MM.1S (cell line): Measurements from ENCODE around the gene TMC8.

Experiments used
- DNase-seq: peaks from one replicate; pipeline ENCODE4 v3.0.0-alpha.2; 2015
- H2AFZ ChIP-seq: fragments of 300-600 bp; sonication (generic); 2 replicates; pipeline ENCODE4 v1.6.0; 2016; ENCODE audit warnings: antibody characterized with exemption, low read length
- H3F3A ChIP-seq: fragments of 300-600 bp; sonication (generic); 2 replicates; pipeline ENCODE4 v1.6.1; 2016; ENCODE audit warnings: mild to moderate bottlenecking, antibody characterized with exemption, low read length, moderate library complexity, mixed read lengths; ENCODE audit not compliant: insufficient read depth
- H3K27ac ChIP-seq: fragments of 300-600 bp; sonication (generic); 2 replicates; pipeline ENCODE4 v1.5.1; 2016; ENCODE audit warnings: mild to moderate bottlenecking, low read length
- H3K27me3 ChIP-seq: fragments of 300-600 bp; sonication (generic); replicated peaks from 2 replicates; pipeline ENCODE4 v1.6.0; 2016; ENCODE audit warnings: low read length; ENCODE audit not compliant: insufficient read depth
- H3K36me3 ChIP-seq: fragments of 300-600 bp; sonication (generic); replicated peaks from 2 replicates; pipeline ENCODE4 v1.6.1; 2016; ENCODE audit warnings: mild to moderate bottlenecking, low read length, mixed read lengths; ENCODE audit not compliant: insufficient read depth
- H3K4me1 ChIP-seq: fragments of 300-600 bp; sonication (generic); 2 replicates; pipeline ENCODE4 v1.6.1; 2016; ENCODE audit warnings: low read length, mixed read lengths
- H3K4me2 ChIP-seq: fragments of 300-600 bp; sonication (generic); 2 replicates; pipeline ENCODE4 v1.6.0; 2016; ENCODE audit warnings: low read depth, low read length
- H3K4me3 ChIP-seq: fragments of 300-600 bp; sonication (generic); 2 replicates; pipeline ENCODE4 v1.5.1; 2016; ENCODE audit warnings: low read length, mixed read lengths
- H3K79me2 ChIP-seq: fragments of 300-600 bp; sonication (generic); 2 replicates; pipeline ENCODE4 v1.6.1; 2016; ENCODE audit warnings: mixed run types, low read length, mixed read lengths
- H3K9ac ChIP-seq: fragments of 300-600 bp; sonication (generic); 2 replicates; pipeline ENCODE4 v1.6.1; 2016; ENCODE audit warnings: low read length, mixed read lengths
- H3K9me2 ChIP-seq: fragments of 300-600 bp; sonication (generic); replicated peaks from 2 replicates; pipeline ENCODE4 v1.6.1; 2016; ENCODE audit warnings: mild to moderate bottlenecking, low read length, mixed read lengths; ENCODE audit not compliant: insufficient read depth
- H3K9me3 ChIP-seq: fragments of 300-600 bp; sonication (generic); replicated peaks from 2 replicates; pipeline ENCODE4 v1.6.1; 2016; ENCODE audit warnings: mild to moderate bottlenecking, low read length, mixed read lengths; ENCODE audit not compliant: insufficient read depth
- H4K20me1 ChIP-seq: fragments of 300-600 bp; sonication (generic); 2 replicates; pipeline ENCODE4 v1.6.1; 2016; ENCODE audit warnings: mild to moderate bottlenecking, low read length, moderate library complexity, mixed read lengths; ENCODE audit not compliant: insufficient read depth
- EZH2 ChIP-seq: fragments of 300-600 bp; sonication (generic); optimal IDR thresholded peaks from 2 replicates; pipeline ENCODE3; 2017; ENCODE audit warnings: low read depth, mild to moderate bottlenecking, antibody characterized with exemption, low read length, mixed read lengths
- EZH2phosphoT487 ChIP-seq: fragments of 300-600 bp; sonication (generic); IDR thresholded peaks from 2 replicates; pipeline ENCODE4 v1.6.1; 2018; ENCODE audit warnings: antibody characterized with exemption, low read length
- TF ChIP-seq, protein P1 (sequence below): fragments of 300-600 bp; sonication (generic); IDR thresholded peaks from 2 replicates; pipeline ENCODE4 v1.5.1; 2016; ENCODE audit warnings: antibody characterized with exemption, low read length, mixed read lengths

TMC8 gene

DNA sequence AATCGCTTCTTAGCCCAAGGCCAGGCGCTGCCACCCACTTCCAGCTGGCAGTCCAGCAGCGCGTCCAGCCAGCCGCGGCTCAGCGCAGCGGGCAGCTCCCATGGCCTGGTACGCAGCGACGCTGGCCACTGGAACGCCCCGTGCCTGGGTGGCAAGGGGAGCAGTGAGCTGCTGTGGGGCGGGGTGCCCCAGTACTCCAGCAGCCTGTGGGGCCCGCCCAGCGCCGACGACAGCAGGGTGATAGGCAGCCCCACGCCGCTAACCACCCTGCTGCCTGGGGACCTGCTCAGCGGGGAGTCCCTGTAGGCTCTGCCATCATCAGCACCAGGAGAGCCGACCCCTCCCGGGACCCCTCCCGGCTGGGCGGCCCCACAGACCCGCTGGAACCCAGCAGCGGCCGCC, 26.0 kb upstream of the TMC8 start:
- Histone ChIP-seq H3K4me3 (no peak overlapping the region), H3K9ac (no peak overlapping the region), H3K36me3 (no peaks in the 10 kb centered on the region), H2AFZ (no peak overlapping the region), H3F3A (no peaks in the 10 kb centered on the region; the same call in 1 of the 2 replicates), H3K4me1 (no peaks in the 10 kb centered on the region), H3K9me3 (no peaks in the 10 kb centered on the region), H3K27me3 (no peaks in the 10 kb centered on the region), H3K4me2 (no peak overlapping the region), H3K27ac (no peak overlapping the region), H3K79me2 (no peaks in the 10 kb centered on the region), H3K9me2 (no peaks in the 10 kb centered on the region), H4K20me1 (no peaks in the 10 kb centered on the region)
- TF ChIP-seq, protein P1, sequence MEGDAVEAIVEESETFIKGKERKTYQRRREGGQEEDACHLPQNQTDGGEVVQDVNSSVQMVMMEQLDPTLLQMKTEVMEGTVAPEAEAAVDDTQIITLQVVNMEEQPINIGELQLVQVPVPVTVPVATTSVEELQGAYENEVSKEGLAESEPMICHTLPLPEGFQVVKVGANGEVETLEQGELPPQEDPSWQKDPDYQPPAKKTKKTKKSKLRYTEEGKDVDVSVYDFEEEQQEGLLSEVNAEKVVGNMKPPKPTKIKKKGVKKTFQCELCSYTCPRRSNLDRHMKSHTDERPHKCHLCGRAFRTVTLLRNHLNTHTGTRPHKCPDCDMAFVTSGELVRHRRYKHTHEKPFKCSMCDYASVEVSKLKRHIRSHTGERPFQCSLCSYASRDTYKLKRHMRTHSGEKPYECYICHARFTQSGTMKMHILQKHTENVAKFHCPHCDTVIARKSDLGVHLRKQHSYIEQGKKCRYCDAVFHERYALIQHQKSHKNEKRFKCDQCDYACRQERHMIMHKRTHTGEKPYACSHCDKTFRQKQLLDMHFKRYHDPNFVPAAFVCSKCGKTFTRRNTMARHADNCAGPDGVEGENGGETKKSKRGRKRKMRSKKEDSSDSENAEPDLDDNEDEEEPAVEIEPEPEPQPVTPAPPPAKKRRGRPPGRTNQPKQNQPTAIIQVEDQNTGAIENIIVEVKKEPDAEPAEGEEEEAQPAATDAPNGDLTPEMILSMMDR = no peak
- TF ChIP-seq EZH2phosphoT487 (no peak), EZH2 (no peak)
- DNase-seq = no peak

DNA sequence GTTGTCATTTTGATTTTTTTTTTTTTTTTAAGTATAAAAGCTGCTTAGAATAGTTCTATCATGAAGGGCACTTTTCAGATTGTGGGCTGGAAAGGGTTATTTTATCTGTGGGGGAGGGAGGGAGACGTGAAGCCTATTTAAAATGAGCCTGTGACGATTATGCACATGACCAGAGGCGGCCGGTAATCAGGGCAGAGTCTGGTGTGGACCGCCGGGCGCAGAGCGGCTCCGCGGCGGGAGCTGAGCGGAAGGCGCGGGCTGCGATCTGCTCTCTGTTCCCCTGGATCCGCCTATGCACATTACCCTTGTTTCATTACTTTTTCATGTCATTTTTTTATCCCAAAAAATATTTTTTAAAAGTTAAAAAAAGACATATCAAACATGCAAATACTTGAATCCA, 25.5 kb upstream of the TMC8 start:
- Histone ChIP-seq H3K4me2 (no peak overlapping the region), H3K36me3 (no peaks in the 10 kb centered on the region)

DNA sequence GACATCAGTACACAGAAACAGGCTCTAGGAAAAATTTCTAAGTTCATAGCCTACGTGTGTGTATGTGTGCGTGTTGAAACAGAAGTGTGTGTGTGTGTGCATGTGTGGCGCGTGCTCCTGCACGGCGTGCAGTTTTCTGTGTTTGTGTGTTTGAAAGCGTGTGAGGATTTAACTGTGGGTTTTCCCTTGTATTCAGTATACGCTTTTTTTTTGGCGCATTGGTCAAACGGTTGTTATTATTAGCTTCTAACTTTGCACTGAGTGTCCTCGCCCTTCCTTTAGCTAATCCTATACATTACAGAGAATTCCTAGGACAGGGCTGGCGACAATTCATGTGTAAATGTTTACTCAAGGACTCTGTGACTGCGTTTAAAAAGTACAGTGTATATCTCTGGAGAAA, 25.0 kb upstream of the TMC8 start:
- TF ChIP-seq, protein P1 = no peak
- TF ChIP-seq EZH2 (no peak), EZH2phosphoT487 (no peak)
- H3K27me3 ChIP-seq = no peaks in the 10 kb centered on the region
- H2AFZ ChIP-seq = no peak overlapping the region
- no peaks in the 10 kb centered on the region for H4K20me1 ChIP-seq
- H3K4me2 ChIP-seq = no peak overlapping the region
- no peak overlapping the region for H3K9ac ChIP-seq
- no peaks in the 10 kb centered on the region for H3K9me3 ChIP-seq
- no peaks in the 10 kb centered on the region for H3K36me3 ChIP-seq
- H3K27ac ChIP-seq = no peak overlapping the region
- no peaks in the 10 kb centered on the region for H3K9me2 ChIP-seq
- H3K79me2 ChIP-seq = 0 out of 2 replicates have a peak, but pooled peaks cover under 1% of the 10 kb centered on the region
- no peaks in the 10 kb centered on the region for H3K4me1 ChIP-seq
- H3F3A ChIP-seq = no peaks in the 10 kb centered on the region; the same call in 1 of the 2 replicates
- DNase-seq = no peak
- H3K4me3 ChIP-seq = no peak overlapping the region

More for the DNA sequence above, 25.5 kb upstream of the TMC8 start:
- no peaks in the 10 kb centered on the region for H3K9me2 ChIP-seq
- H3K4me1 ChIP-seq = no peaks in the 10 kb centered on the region
- H4K20me1 ChIP-seq = no peaks in the 10 kb centered on the region
- no peak for TF ChIP-seq EZH2phosphoT487
- TF ChIP-seq EZH2 = no peak
- TF ChIP-seq, protein P1 = no peak
- H3K4me3 ChIP-seq = no peak overlapping the region
- H3F3A ChIP-seq = no peaks in the 10 kb centered on the region; the same call in 1 of the 2 replicates
- no peaks in the 10 kb centered on the region for H3K79me2 ChIP-seq
- no peak overlapping the region for H3K27ac ChIP-seq
- no peaks in the 10 kb centered on the region for H3K9me3 ChIP-seq
- H2AFZ ChIP-seq = no peak overlapping the region
- H3K27me3 ChIP-seq = no peaks in the 10 kb centered on the region
- H3K9ac ChIP-seq = no peak overlapping the region
- DNase-seq = no peak
